ENCODE results near the gene SNRPB2. TPM values are rescaled to one million over a fixed set of nuclear protein-coding genes. Genes with fewer than 3 reads are reported as not detected.

SNRPB2 gene
- total RNA-seq, 4 donors from 2014 or later: 23.0 to 38.1 (median 30.3) TPM

DNA sequence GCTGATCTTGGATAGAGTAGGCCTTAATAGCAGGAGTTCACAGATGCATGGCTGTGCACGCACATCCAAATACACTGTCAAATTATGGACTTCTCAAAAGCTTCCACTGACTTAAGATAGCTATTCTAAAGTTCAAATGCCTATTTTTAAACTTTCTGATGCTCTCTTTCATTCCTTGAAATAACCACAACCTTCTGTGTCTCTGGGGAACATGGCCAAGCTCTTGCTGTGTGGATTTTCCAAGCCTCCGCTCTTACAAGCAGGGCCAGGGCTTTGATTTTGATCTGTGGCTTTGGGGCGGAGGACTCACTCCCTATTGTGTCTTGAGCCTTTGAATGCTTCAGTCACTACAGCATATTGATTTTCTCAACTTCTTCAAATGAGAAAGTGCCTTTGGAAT, 35.7 kb upstream of the SNRPB2 start:
- DNase-seq (ENCODE audit: low spot score): no peak
- TF ChIP-seq, protein P1, sequence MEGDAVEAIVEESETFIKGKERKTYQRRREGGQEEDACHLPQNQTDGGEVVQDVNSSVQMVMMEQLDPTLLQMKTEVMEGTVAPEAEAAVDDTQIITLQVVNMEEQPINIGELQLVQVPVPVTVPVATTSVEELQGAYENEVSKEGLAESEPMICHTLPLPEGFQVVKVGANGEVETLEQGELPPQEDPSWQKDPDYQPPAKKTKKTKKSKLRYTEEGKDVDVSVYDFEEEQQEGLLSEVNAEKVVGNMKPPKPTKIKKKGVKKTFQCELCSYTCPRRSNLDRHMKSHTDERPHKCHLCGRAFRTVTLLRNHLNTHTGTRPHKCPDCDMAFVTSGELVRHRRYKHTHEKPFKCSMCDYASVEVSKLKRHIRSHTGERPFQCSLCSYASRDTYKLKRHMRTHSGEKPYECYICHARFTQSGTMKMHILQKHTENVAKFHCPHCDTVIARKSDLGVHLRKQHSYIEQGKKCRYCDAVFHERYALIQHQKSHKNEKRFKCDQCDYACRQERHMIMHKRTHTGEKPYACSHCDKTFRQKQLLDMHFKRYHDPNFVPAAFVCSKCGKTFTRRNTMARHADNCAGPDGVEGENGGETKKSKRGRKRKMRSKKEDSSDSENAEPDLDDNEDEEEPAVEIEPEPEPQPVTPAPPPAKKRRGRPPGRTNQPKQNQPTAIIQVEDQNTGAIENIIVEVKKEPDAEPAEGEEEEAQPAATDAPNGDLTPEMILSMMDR (IDR thresholded peaks at IDR 0.05): no peak
- no peak for ATAC-seq (ENCODE audit: low FRiP score)

DNA sequence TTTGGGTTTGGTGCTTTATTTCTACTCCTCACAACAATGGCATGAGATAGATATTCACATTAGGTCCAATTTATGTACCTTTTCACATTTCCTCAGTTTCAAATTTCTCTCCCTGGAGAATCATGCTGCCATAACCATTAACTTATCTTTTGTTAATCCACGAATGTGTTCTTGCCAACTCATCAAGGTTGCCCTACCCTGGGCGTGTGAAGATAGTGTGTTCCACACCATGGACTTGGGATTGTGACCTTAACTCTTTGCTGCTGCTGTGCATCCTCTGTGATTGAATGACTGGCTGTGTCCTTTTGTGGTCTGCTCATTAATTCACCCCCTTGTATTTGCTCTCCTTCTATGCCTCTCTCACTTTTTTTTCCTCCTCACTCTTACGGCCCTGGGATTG, 34.2 kb upstream of the SNRPB2 start:
- TF ChIP-seq, protein P1 (IDR thresholded peaks at IDR 0.05): no peak
- ATAC-seq (ENCODE audit: low FRiP score) (no peak), DNase-seq (ENCODE audit: low spot score) (no peak)

DNA sequence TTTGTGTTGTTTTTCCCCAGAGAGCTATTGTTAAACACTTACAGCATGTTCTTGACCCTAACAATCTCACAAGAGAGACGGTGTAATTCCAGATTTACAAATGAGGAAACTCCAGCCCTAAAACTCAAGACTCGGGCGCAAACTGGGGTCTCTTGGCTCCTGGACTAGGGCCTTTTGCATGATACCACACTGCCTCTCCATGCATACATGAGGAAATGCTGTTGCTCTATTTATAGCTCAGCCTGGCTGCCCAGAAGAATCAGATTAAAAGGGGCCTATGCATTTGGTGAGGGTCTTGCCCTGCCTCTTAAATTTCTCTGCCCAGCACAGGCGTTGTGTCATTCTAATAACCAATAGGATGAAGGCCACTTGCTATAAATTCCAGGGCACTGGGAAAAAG, 30.5 kb upstream of the SNRPB2 start:
- DNase-seq (ENCODE audit: low spot score) (no peak), ATAC-seq (ENCODE audit: low FRiP score) (no peak)
- TF ChIP-seq, protein P1 (IDR thresholded peaks at IDR 0.05): no peak

DNA sequence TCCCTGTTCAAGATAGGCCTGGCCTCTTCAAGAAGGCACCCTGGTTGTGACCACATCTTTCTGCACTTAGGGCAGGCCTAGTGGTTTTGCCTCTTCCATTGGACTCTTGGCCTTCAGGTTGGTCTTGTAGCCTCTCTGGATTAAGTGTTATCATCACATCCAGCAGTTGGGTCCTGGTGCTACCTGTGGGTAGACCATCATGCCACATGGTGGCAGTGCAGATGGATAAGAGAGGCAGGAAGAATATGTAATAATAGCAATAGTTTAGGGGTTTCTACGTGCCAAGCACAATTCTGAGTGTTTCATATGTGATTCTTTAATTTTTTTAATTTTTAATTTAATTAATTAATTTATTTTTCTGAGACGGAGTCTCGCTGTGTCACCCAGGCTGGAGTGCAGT, 28.5 kb upstream of the SNRPB2 start:
- ATAC-seq (ENCODE audit: low FRiP score) (no peak), DNase-seq (ENCODE audit: low spot score) (no peak)
- TF ChIP-seq, protein P1 (IDR thresholded peaks at IDR 0.05): no peak

DNA sequence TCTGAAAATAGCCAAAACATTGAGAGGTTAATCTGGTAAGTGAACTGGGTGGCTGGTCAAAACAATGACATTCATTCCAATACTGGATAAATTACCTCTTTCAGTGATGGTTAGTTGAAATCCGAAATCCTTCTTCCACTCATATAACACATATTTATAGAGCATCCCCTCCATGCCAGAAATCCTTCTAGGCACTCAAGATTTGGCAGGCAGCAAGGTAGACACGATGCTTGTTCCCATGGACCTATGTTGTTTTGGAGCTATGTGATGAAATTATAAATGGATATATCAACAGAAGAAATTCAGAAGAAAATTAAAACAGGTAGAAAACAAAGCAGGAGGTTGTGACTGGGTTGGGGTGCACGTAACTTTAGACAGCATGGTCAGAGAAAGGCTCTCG, 26.3 kb upstream of the SNRPB2 start:
- ATAC-seq (ENCODE audit: low FRiP score): no peak
- no peak for DNase-seq (ENCODE audit: low spot score)
- TF ChIP-seq, protein P1 (IDR thresholded peaks at IDR 0.05): no peak

DNA sequence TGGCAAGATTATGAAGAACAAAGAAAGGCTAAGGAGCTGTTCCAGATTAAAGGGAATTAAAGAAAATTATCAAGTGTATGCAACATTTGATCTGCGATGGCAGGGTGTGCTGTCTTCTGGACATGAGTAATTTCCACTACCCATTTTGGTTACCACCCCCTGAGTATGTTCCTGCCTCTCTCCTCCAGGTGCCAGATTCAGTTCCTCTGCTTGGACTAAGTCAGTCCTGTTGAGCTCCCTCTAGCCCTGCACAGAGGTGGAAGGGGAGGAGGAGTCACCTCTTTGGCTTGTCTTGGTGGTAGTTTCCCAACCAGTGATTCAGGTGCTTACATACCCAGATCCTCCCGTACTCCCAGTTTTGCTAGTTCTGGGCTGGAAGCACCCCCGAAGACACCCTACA, 22.2 kb upstream of the SNRPB2 start:
- TF ChIP-seq, protein P1 (IDR thresholded peaks at IDR 0.05): no peak
- DNase-seq (ENCODE audit: low spot score) (no peak), ATAC-seq (ENCODE audit: low FRiP score) (no peak)

DNA sequence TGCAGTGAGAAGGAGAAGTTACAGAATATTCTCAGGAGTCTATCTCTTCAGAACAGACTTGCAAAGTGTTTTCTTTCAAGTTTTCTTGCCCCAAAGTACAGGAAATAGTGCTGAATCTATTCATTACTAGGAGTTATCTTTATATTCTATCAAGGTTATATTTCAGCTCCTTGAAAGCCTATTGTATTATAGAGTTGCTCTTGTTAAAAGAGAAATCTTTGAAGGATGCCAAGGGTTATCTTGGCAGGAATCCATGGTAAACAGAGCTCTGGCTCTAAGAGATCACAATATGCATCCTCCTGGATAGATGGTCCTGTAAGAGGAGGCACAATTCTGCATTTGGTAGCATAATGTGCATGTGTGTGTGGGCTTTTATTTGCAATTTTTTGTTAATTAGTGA, 21.2 kb upstream of the SNRPB2 start:
- no peak for ATAC-seq (ENCODE audit: low FRiP score)
- DNase-seq (ENCODE audit: low spot score): no peak
- TF ChIP-seq, protein P1 (IDR thresholded peaks at IDR 0.05): no peak
